Adrenal gland (tissue), 5 donors: ENCODE data around the gene SOX1.

ENCODE experiments used
- CTCF ChIP-seq, 6 experiments: fragments of 450-650 bp in 4 of 6; fragments of 200-600 bp in 2 of 6; sonication (generic) in 1 of 6; IDR thresholded peaks; 1 replicate in 5 of 6; 2 replicates in 1 of 6; pipeline versions ENCODE4 v1.5.1 to v1.8.0; 2016 to 2021; ENCODE audit warnings: antibody characterized with exemption in 6 of 6, mild to moderate bottlenecking in 2 of 6, moderate library complexity in 1 of 6
- POLR2A ChIP-seq, 2 donors: fragments of 450-650 bp; IDR thresholded peaks; one replicate each; pipeline ENCODE4 v1.6.1; 2017; ENCODE audit warnings: antibody characterized with exemption in 2 of 2, mild to moderate bottlenecking in 2 of 2, moderate library complexity in 1 of 2
- donor health status: DM: no; HTN: no; CAD: no.

- TF ChIP-seq CTCF (IDR thresholded peaks at IDR 0.05) (no peak), POLR2A (IDR thresholded peaks at IDR 0.05) (no peak)
These were observed 12.1 kb downstream of the SOX1 start for GRCh38 chr13:112078879-112079531.
